ENCODE measurements around the gene OR2J1. TPM values are rescaled to one million over a fixed set of nuclear protein-coding genes. Genes with fewer than 3 reads are reported as not detected.

Gene OR2J1
- polyA plus RNA-seq (2013): not detected

- no peaks in the 10 kb centered on the region for H3K4me1 ChIP-seq (ENCODE audit: control extremely low read depth in 1 of 4, control insufficient read depth in 4 of 4, insufficient read depth in 4 of 4, low read length in 3 of 4)
- ChIA-PET CTCF (no interaction called here), POLR2A (interaction anchor here (0.6 kb wide), 1 partner anchor 198 kb away, joined by 3 read pairs; no protein-coding TSS in a partner anchor)
- no peaks in the 10 kb centered on the region for H3K36me3 ChIP-seq (ENCODE audit: control insufficient read depth in 4 of 4, insufficient read depth in 4 of 4, low read length in 3 of 4)
- DNase-seq: no peak
- WGBS (ENCODE audit: insufficient coverage): no CpG with 5 or more reads among the region's 3 CpGs
- H3K9me3 ChIP-seq (ENCODE audit: control extremely low read depth in 1 of 5, control insufficient read depth in 4 of 5, insufficient read depth in 2 of 5, low read depth in 1 of 5, low read length in 4 of 5): no peaks in the 10 kb centered on the region
- no peak within 1 kb of the TSS for H3K4me3 ChIP-seq (ENCODE audit: control insufficient read depth in 1 of 7, extremely low read depth in 1 of 7, insufficient read depth in 4 of 7, low read depth in 2 of 7, low read length in 6 of 7)
- no peak within 1 kb of the TSS for H3K27ac ChIP-seq (ENCODE audit: insufficient read depth in 1 of 2, low read depth in 1 of 2, low read length in 2 of 2, poor library complexity in 1 of 2, severe bottlenecking in 2 of 2)
- peaks cover 0 to 8% (median 5%) of the 10 kb centered on the region in 5 experiments for H3K27me3 ChIP-seq (replicated peaks in 2 of 5; ENCODE audit: control insufficient read depth in 4 of 5, insufficient read depth in 5 of 5, low read length in 4 of 5)
Measured at GRCh38 chr6:29099190-29099589, at the start of gene OR2J1. TSS of gene OR2J1 (plus strand) at chr6:29099490. CDS start at chr6:29100943, 1,453 bp downstream.

- H3K36me3 ChIP-seq (ENCODE audit: control insufficient read depth in 4 of 4, insufficient read depth in 4 of 4, low read length in 3 of 4): no peaks in the 10 kb centered on the region
- peaks cover 0 to 5% (median 0%) of the 10 kb centered on the region in 5 experiments for H3K9me3 ChIP-seq (ENCODE audit: control extremely low read depth in 1 of 5, control insufficient read depth in 4 of 5, insufficient read depth in 2 of 5, low read depth in 1 of 5, low read length in 4 of 5)
- H3K4me3 ChIP-seq (ENCODE audit: control insufficient read depth in 1 of 7, extremely low read depth in 1 of 7, insufficient read depth in 4 of 7, low read depth in 2 of 7, low read length in 6 of 7): no peak overlapping the region
- H3K27ac ChIP-seq (ENCODE audit: insufficient read depth in 1 of 2, low read depth in 1 of 2, low read length in 2 of 2, poor library complexity in 1 of 2, severe bottlenecking in 2 of 2): no peak overlapping the region
- WGBS (ENCODE audit: insufficient coverage): no CpG with 5 or more reads among the region's 3 CpGs
- no peaks in the 10 kb centered on the region for H3K4me1 ChIP-seq (ENCODE audit: control extremely low read depth in 1 of 4, control insufficient read depth in 4 of 4, insufficient read depth in 4 of 4, low read length in 3 of 4)
- POLR2A ChIA-PET: no interaction called here
- CTCF ChIA-PET: no interaction called here
- H3K27me3 ChIP-seq (replicated peaks in 2 of 5; ENCODE audit: control insufficient read depth in 4 of 5, insufficient read depth in 5 of 5, low read length in 4 of 5): peaks cover 0 to 48% (median 13%) of the 10 kb centered on the region in 5 experiments
- DNase-seq: no peak
Measured at GRCh38 chr6:29051680-29052079, 47.6 kb upstream of the OR2J1 start.

- peak; percentile 22 to 57 (median 52) for DNase-seq
- CTCF ChIA-PET: no interaction called here
- no peaks in the 10 kb centered on the region for H3K4me1 ChIP-seq (ENCODE audit: control extremely low read depth in 1 of 4, control insufficient read depth in 4 of 4, insufficient read depth in 4 of 4, low read length in 3 of 4)
- 39% methylated on average over 7 of the region's 9 CpGs for WGBS (ENCODE audit: insufficient coverage)
- POLR2A ChIA-PET: no interaction called here
- peaks cover 2 to 19% (median 10%) of the 10 kb centered on the region in 5 experiments for H3K27me3 ChIP-seq (replicated peaks in 2 of 5; ENCODE audit: control insufficient read depth in 4 of 5, insufficient read depth in 5 of 5, low read length in 4 of 5)
- peaks cover 0 to 2% (median 0%) of the 10 kb centered on the region in 5 experiments for H3K9me3 ChIP-seq (ENCODE audit: control extremely low read depth in 1 of 5, control insufficient read depth in 4 of 5, insufficient read depth in 2 of 5, low read depth in 1 of 5, low read length in 4 of 5)
- H3K27ac ChIP-seq (ENCODE audit: insufficient read depth in 1 of 2, low read depth in 1 of 2, low read length in 2 of 2, poor library complexity in 1 of 2, severe bottlenecking in 2 of 2): no peak overlapping the region
- no peak overlapping the region for H3K4me3 ChIP-seq (ENCODE audit: control insufficient read depth in 1 of 7, extremely low read depth in 1 of 7, insufficient read depth in 4 of 7, low read depth in 2 of 7, low read length in 6 of 7)
- no peaks in the 10 kb centered on the region for H3K36me3 ChIP-seq (ENCODE audit: control insufficient read depth in 4 of 4, insufficient read depth in 4 of 4, low read length in 3 of 4)
Measured at GRCh38 chr6:29071831-29072723, 27.2 kb upstream of the OR2J1 start.

- Histone ChIP-seq H3K9me3 (ENCODE audit: control extremely low read depth in 1 of 5, control insufficient read depth in 4 of 5, insufficient read depth in 2 of 5, low read depth in 1 of 5, low read length in 4 of 5) (peaks cover 0 to 2% (median 0%) of the 10 kb centered on the region in 5 experiments), H3K36me3 (ENCODE audit: control insufficient read depth in 4 of 4, insufficient read depth in 4 of 4, low read length in 3 of 4) (no peaks in the 10 kb centered on the region), H3K4me1 (ENCODE audit: control extremely low read depth in 1 of 4, control insufficient read depth in 4 of 4, insufficient read depth in 4 of 4, low read length in 3 of 4) (no peaks in the 10 kb centered on the region), H3K27ac (ENCODE audit: insufficient read depth in 1 of 2, low read depth in 1 of 2, low read length in 2 of 2, poor library complexity in 1 of 2, severe bottlenecking in 2 of 2) (no peak overlapping the region), H3K27me3 (replicated peaks in 2 of 5; ENCODE audit: control insufficient read depth in 4 of 5, insufficient read depth in 5 of 5, low read length in 4 of 5) (peaks cover 0 to 7% (median 3%) of the 10 kb centered on the region in 5 experiments), H3K4me3 (ENCODE audit: control insufficient read depth in 1 of 7, extremely low read depth in 1 of 7, insufficient read depth in 4 of 7, low read depth in 2 of 7, low read length in 6 of 7) (no peak overlapping the region)
- DNase-seq: no peak
- ChIA-PET POLR2A (no interaction called here), CTCF (no interaction called here)
- WGBS (ENCODE audit: insufficient coverage): no CpG with 5 or more reads among the region's 1 CpG
Measured at GRCh38 chr6:29079203-29079602, 20.1 kb upstream of the OR2J1 start.

- no peaks in the 10 kb centered on the region for H3K36me3 ChIP-seq (ENCODE audit: control insufficient read depth in 4 of 4, insufficient read depth in 4 of 4, low read length in 3 of 4)
- ChIA-PET CTCF (no interaction called here), POLR2A (no interaction called here)
- no peak for DNase-seq
- no peak overlapping the region for H3K27ac ChIP-seq (ENCODE audit: insufficient read depth in 1 of 2, low read depth in 1 of 2, low read length in 2 of 2, poor library complexity in 1 of 2, severe bottlenecking in 2 of 2)
- no peak overlapping the region for H3K4me3 ChIP-seq (ENCODE audit: control insufficient read depth in 1 of 7, extremely low read depth in 1 of 7, insufficient read depth in 4 of 7, low read depth in 2 of 7, low read length in 6 of 7)
- peaks cover 0 to 4% (median 0%) of the 10 kb centered on the region in 5 experiments for H3K27me3 ChIP-seq (replicated peaks in 2 of 5; ENCODE audit: control insufficient read depth in 4 of 5, insufficient read depth in 5 of 5, low read length in 4 of 5)
- H3K4me1 ChIP-seq (ENCODE audit: control extremely low read depth in 1 of 4, control insufficient read depth in 4 of 4, insufficient read depth in 4 of 4, low read length in 3 of 4): no peaks in the 10 kb centered on the region
- H3K9me3 ChIP-seq (ENCODE audit: control extremely low read depth in 1 of 5, control insufficient read depth in 4 of 5, insufficient read depth in 2 of 5, low read depth in 1 of 5, low read length in 4 of 5): no peaks in the 10 kb centered on the region
Measured at GRCh38 chr6:29081312-29081711, 18.0 kb upstream of the OR2J1 start.

GRCh38 chr6:29082457-29082856 is 16.8 kb upstream of the OR2J1 start:
- no peak for DNase-seq
- Histone ChIP-seq H3K27ac (ENCODE audit: insufficient read depth in 1 of 2, low read depth in 1 of 2, low read length in 2 of 2, poor library complexity in 1 of 2, severe bottlenecking in 2 of 2) (no peak overlapping the region), H3K36me3 (ENCODE audit: control insufficient read depth in 4 of 4, insufficient read depth in 4 of 4, low read length in 3 of 4) (no peaks in the 10 kb centered on the region), H3K4me3 (ENCODE audit: control insufficient read depth in 1 of 7, extremely low read depth in 1 of 7, insufficient read depth in 4 of 7, low read depth in 2 of 7, low read length in 6 of 7) (no peak overlapping the region), H3K27me3 (replicated peaks in 2 of 5; ENCODE audit: control insufficient read depth in 4 of 5, insufficient read depth in 5 of 5, low read length in 4 of 5) (peaks cover 0 to 5% (median 0%) of the 10 kb centered on the region in 5 experiments), H3K9me3 (ENCODE audit: control extremely low read depth in 1 of 5, control insufficient read depth in 4 of 5, insufficient read depth in 2 of 5, low read depth in 1 of 5, low read length in 4 of 5) (no peaks in the 10 kb centered on the region), H3K4me1 (ENCODE audit: control extremely low read depth in 1 of 4, control insufficient read depth in 4 of 4, insufficient read depth in 4 of 4, low read length in 3 of 4) (no peaks in the 10 kb centered on the region)
- ChIA-PET POLR2A (no interaction called here), CTCF (no interaction called here)
- whole genome bisulfite sequencing (ENCODE audit: insufficient coverage): 93% methylated on average over 11 of the region's 15 CpGs

- no peaks in the 10 kb centered on the region for H3K4me1 ChIP-seq (ENCODE audit: control extremely low read depth in 1 of 4, control insufficient read depth in 4 of 4, insufficient read depth in 4 of 4, low read length in 3 of 4)
- peaks cover 0 to 9% (median 1%) of the 10 kb centered on the region in 5 experiments for H3K27me3 ChIP-seq (replicated peaks in 2 of 5; ENCODE audit: control insufficient read depth in 4 of 5, insufficient read depth in 5 of 5, low read length in 4 of 5)
- no peak within 1 kb of the TSS for H3K4me3 ChIP-seq (ENCODE audit: control insufficient read depth in 1 of 7, extremely low read depth in 1 of 7, insufficient read depth in 4 of 7, low read depth in 2 of 7, low read length in 6 of 7)
- ChIA-PET CTCF (no interaction called here), POLR2A (no interaction called here)
- H3K36me3 ChIP-seq (ENCODE audit: control insufficient read depth in 4 of 4, insufficient read depth in 4 of 4, low read length in 3 of 4): no peaks in the 10 kb centered on the region
- H3K27ac ChIP-seq (ENCODE audit: insufficient read depth in 1 of 2, low read depth in 1 of 2, low read length in 2 of 2, poor library complexity in 1 of 2, severe bottlenecking in 2 of 2): no peak within 1 kb of the TSS
- no peak for DNase-seq
- WGBS (ENCODE audit: insufficient coverage): no CpG with 5 or more reads among the region's 1 CpG
- no peaks in the 10 kb centered on the region for H3K9me3 ChIP-seq (ENCODE audit: control extremely low read depth in 1 of 5, control insufficient read depth in 4 of 5, insufficient read depth in 2 of 5, low read depth in 1 of 5, low read length in 4 of 5)
Measured at GRCh38 chr6:29087213-29087612, 12.1 kb upstream of the OR2J1 start, which contains the start of gene OR2B3. TSS of gene OR2B3 (minus strand) at chr6:29087313. CDS start at chr6:29087248, 65 bp downstream.
